ENCODE results near the gene CFAP157. TPM values are rescaled to one million over a fixed set of nuclear protein-coding genes. Genes with fewer than 3 reads are reported as not detected.

CFAP157 gene
- polyA plus RNA-seq, 1 experiment: not detected

DNA sequence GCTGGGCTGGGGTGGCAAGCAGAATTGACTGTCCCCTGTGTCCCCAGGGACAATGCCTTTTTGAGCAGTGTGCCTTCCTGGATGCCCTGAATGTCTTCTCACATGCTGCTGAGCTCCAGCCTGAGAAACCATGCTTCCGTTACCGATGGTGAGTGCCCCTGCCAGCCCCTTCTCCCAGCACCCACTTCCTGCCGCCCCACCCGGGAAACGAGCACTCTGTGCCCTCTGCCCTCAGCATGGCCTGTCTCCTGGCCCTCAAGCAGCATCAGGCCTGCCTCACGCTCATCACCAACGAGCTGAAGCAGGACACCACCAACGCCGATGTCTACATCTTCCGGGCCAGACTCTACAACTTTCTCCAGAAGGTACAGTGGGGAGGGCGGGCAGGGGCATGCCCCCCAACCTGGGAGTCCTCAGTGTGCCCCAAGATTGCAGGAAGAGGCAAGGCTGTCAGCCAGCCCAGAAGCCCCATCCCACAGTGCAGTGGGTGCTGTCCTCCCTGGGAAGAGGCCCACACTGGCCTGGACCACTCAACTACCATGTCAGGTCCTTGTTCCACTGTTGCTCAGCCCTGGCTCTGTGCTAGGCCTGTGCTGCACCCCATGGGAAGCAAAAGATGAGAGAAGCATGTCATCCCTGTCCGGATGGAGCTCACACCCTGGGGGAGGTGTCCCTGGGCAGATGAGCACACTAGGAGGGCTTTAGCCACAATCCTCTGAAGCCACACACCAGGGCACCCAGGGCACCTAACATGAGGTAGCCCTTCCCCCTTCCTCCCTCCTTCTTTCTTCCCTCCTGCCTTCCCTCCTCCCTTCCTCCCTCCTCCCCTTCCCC, 13.5 kb downstream of the CFAP157 start:
- Histone ChIP-seq H3K27me3 (ENCODE audit: control insufficient read depth, insufficient read depth, low read length) (no peaks in the 10 kb centered on the region), H3K36me3 (ENCODE audit: control insufficient read depth, insufficient read depth, low read length) (no peaks in the 10 kb centered on the region), H3K4me3 (ENCODE audit: low read depth, low read length) (no peak overlapping the region)
- no peak for DNase-seq (ENCODE audit: low read depth)
- ChIA-PET CTCF (no interaction called here), POLR2A (no interaction called here)
- TF ChIP-seq, protein P1, sequence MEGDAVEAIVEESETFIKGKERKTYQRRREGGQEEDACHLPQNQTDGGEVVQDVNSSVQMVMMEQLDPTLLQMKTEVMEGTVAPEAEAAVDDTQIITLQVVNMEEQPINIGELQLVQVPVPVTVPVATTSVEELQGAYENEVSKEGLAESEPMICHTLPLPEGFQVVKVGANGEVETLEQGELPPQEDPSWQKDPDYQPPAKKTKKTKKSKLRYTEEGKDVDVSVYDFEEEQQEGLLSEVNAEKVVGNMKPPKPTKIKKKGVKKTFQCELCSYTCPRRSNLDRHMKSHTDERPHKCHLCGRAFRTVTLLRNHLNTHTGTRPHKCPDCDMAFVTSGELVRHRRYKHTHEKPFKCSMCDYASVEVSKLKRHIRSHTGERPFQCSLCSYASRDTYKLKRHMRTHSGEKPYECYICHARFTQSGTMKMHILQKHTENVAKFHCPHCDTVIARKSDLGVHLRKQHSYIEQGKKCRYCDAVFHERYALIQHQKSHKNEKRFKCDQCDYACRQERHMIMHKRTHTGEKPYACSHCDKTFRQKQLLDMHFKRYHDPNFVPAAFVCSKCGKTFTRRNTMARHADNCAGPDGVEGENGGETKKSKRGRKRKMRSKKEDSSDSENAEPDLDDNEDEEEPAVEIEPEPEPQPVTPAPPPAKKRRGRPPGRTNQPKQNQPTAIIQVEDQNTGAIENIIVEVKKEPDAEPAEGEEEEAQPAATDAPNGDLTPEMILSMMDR (IDR thresholded peaks at IDR 0.05; ENCODE audit: insufficient read depth, low read depth, low read length): no peak

DNA sequence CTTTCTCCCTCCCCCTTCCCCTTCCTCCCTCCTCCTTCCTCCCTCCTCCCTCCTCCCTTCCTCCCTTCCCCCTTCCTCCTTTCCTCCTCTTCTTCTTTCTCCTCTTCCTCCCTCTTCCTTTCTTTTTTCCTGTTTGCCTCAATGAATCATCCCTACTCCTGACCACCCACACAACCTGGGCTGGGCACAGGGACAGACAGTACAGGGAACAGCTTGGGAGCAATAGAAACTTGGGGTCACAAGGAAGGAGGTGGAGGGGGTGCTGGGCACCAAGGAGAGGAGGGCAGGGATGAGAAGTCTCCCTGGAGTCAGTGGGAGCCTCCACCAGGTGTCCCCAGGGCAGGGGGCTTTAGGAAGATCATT, 14.1 kb downstream of the CFAP157 start:
- no peak for DNase-seq (ENCODE audit: low read depth)
- no peak overlapping the region for H3K4me3 ChIP-seq (ENCODE audit: low read depth, low read length)
- no peaks in the 10 kb centered on the region for H3K36me3 ChIP-seq (ENCODE audit: control insufficient read depth, insufficient read depth, low read length)
- TF ChIP-seq, protein P1 (IDR thresholded peaks at IDR 0.05; ENCODE audit: insufficient read depth, low read depth, low read length): no peak
- H3K27me3 ChIP-seq (ENCODE audit: control insufficient read depth, insufficient read depth, low read length): no peaks in the 10 kb centered on the region
- ChIA-PET CTCF (no interaction called here), POLR2A (no interaction called here)

DNA sequence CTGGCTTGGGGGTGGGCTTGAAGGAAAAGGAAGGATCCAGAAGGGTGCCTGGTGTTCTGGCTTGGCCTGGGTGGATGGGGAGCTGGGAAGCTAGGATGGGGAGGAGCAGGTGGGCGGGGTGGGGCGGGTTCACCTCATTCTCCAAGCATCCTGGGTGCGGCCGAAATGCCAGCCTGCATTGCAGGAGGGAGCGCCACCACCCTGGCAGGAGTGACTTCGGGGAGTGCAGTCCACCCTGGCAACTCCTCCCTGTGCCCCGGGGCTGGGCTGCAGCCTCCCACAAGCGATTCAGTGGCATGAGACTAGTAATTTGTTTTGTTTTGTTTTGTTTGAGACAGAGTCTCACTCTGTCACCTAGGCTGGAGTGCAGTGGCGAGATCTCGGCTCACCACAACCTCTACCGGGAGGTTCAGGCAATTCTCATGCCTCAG, 14.6 kb downstream of the CFAP157 start:
- no peak for DNase-seq (ENCODE audit: low read depth)
- Histone ChIP-seq H3K36me3 (ENCODE audit: control insufficient read depth, insufficient read depth, low read length) (no peaks in the 10 kb centered on the region), H3K4me3 (ENCODE audit: low read depth, low read length) (no peak overlapping the region), H3K27me3 (ENCODE audit: control insufficient read depth, insufficient read depth, low read length) (no peaks in the 10 kb centered on the region)
- ChIA-PET POLR2A (no interaction called here), CTCF (interaction anchor here (0.7 kb wide), 1 partner anchor 13 kb away, joined by 5 read pairs; the partner anchor contains the start of gene TOR2A)
- TF ChIP-seq, protein P1 (IDR thresholded peaks at IDR 0.05; ENCODE audit: insufficient read depth, low read depth, low read length): no peak

DNA sequence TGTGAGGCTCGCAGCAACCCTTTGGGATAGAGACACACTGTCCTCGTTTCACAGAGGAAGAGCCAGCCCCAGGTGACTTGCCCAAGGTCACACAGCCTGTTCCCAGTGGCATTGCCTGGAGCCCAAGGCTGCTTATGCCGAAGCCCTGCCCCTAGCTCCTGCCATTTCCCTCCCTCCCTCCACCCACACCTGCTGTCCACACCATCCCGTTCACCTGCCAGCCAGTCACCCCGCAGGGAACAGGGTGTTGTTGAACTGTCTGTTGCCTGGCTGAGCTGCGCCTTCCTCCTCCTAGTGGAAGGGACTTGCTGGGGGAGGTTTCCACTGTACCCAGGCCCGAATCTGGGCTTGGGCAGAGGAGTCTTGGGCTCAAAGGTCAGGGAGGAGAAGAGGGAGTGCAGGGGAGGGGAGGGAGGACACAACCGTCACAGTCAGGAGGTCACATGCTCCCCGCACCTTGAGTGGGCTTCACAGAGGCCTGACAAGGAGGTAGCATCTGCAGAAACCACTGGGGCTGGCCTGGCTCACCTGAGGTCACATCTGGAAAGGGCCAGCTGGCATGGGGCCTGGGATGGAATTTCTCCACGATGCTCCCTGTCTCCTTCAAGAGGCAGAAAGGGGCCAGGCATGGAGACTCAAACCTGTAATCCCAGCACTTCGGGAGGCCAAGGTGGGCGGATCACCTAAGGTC, 15.4 kb downstream of the CFAP157 start:
- TF ChIP-seq, protein P1 (IDR thresholded peaks at IDR 0.05; ENCODE audit: insufficient read depth, low read depth, low read length): no peak
- DNase-seq (ENCODE audit: low read depth): no peak
- CTCF ChIA-PET: interaction anchor here (4.9 kb wide), 1 partner anchor 12 kb away, joined by 34 read pairs; the partner anchor contains the start of gene TOR2A
- Histone ChIP-seq H3K36me3 (ENCODE audit: control insufficient read depth, insufficient read depth, low read length) (no peaks in the 10 kb centered on the region), H3K4me3 (ENCODE audit: low read depth, low read length) (no peak overlapping the region), H3K27me3 (ENCODE audit: control insufficient read depth, insufficient read depth, low read length) (no peaks in the 10 kb centered on the region)
- POLR2A ChIA-PET: no interaction called here

DNA sequence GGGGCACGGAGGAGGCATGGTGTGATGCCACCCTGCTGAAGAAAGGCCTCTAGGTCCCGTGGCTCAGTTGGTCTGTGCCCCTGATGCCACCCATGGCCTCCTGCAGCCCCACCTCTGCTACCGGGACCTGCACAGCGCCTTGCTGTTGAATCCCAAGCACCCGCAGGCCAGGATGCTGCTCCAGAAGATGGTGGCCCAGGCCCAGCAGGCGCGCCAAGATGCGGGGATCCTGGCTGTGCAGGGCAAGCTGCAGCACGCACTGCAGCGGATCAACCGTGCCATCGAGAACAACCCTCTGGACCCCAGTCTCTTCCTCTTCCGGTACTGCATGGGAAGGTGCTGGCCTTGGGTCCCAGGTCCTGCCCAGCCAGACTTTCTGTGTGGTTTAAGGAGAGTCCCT, 16.2 kb downstream of the CFAP157 start:
- no peak overlapping the region for H3K4me3 ChIP-seq (ENCODE audit: low read depth, low read length)
- H3K27me3 ChIP-seq (ENCODE audit: control insufficient read depth, insufficient read depth, low read length): no peaks in the 10 kb centered on the region
- DNase-seq (ENCODE audit: low read depth): no peak
- TF ChIP-seq, protein P1 (IDR thresholded peaks at IDR 0.05; ENCODE audit: insufficient read depth, low read depth, low read length): no peak
- no peaks in the 10 kb centered on the region for H3K36me3 ChIP-seq (ENCODE audit: control insufficient read depth, insufficient read depth, low read length)
- POLR2A ChIA-PET: no interaction called here
- CTCF ChIA-PET: interaction anchor here (0.6 to 4.9 kb wide), 2 partner anchors 12 to 335 kb away, joined by 3 to 34 read pairs; partner anchors contain the start of gene TOR2A
